Tongue (tissue), 2 donors: ENCODE results near the gene DAZL. TPM values are rescaled to one million over a fixed set of nuclear protein-coding genes. Genes with fewer than 3 reads are reported as not detected.
"Not testable (repeated sequence)": the region's sequence is repeated elsewhere in the genome, so short reads cannot be mapped to it uniquely, and the experiment has no call there.

Source experiments
- DNase-seq: peaks from one replicate; pipeline ENCODE4 v3.0.0-alpha.2; 2015
- total RNA-seq: library from RNA; depleted of rRNA; stranded (reverse); fragments of >200 nt; gene quantifications from one replicate; pipeline ENCODE4 v1.2.3, GENCODE V29; 2014

Gene DAZL
- total RNA-seq: not detected

GRCh38 chr3:16604887-16605602, at the start of gene DAZL:
Gene DAZL, minus strand, starts transcription at chr3:16605423. Its CDS starts 218 bp downstream, at chr3:16605205.
- no peak for DNase-seq

GRCh38 chr3:16654976-16655375, 49.8 kb upstream of the DAZL start:
- no peak for DNase-seq

GRCh38 chr3:16653712-16654111, 48.5 kb upstream of the DAZL start:
- no peak for DNase-seq

GRCh38 chr3:16647668-16648067, 42.4 kb upstream of the DAZL start:
- DNase-seq: no peak

- DNase-seq: no peak
These were observed 34.6 kb upstream of the DAZL start for GRCh38 chr3:16639806-16640205.

- no peak for DNase-seq
These were observed 28.7 kb upstream of the DAZL start for GRCh38 chr3:16633948-16634347.

GRCh38 chr3:16632395-16632794, 27.2 kb upstream of the DAZL start:
- no peak for DNase-seq

- DNase-seq: no peak
These were observed 13.5 kb upstream of the DAZL start for GRCh38 chr3:16618721-16619120.

GRCh38 chr3:16617155-16617554, 11.9 kb upstream of the DAZL start:
- not testable (repeated sequence) for DNase-seq

GRCh38 chr3:16616083-16616482, 10.9 kb upstream of the DAZL start:
- DNase-seq: no peak

- DNase-seq: no peak
These were observed 9.1 kb upstream of the DAZL start for GRCh38 chr3:16614033-16615031.

GRCh38 chr3:16609927-16610580, 4.8 kb upstream of the DAZL start:
- DNase-seq: no peak

- no peak for DNase-seq
These were observed 3.6 kb upstream of the DAZL start for GRCh38 chr3:16608816-16609215.

- DNase-seq: no peak
These were observed 2.5 kb upstream of the DAZL start for GRCh38 chr3:16607718-16608117.

GRCh38 chr3:16606398-16606797, 1.2 kb upstream of the DAZL start:
- no peak for DNase-seq

- no peak for DNase-seq
These were observed 743 bp upstream of the DAZL start for GRCh38 chr3:16605966-16606365.

GRCh38 chr3:16604433-16604832, 790 bp downstream of the DAZL start:
- DNase-seq: no peak

GRCh38 chr3:16601537-16602005, 3.7 kb downstream of the DAZL start:
- DNase-seq: no peak

GRCh38 chr3:16600780-16601536, 4.3 kb downstream of the DAZL start:
- DNase-seq: peak; percentile 93

- no peak for DNase-seq
These were observed 5.5 kb downstream of the DAZL start for GRCh38 chr3:16599694-16600093.

- no peak for DNase-seq
These were observed 8.7 kb downstream of the DAZL start for GRCh38 chr3:16596352-16597032.
